Mesendoderm (in vitro differentiated cells): ENCODE data around the gene SERPINC1.
"Not testable (repeated sequence)": the region's sequence is repeated elsewhere in the genome, so short reads cannot be mapped to it uniquely, and the experiment has no call there.

ENCODE experiments used
- DNase-seq: peaks from one replicate; pipeline ENCODE4 v3.0.0; 2013
- H2AK5ac ChIP-seq: 2 replicates; pipeline ENCODE4 v1.6.1; 2013; ENCODE audit warnings: low read length, inconsistent platforms
- H2BK120ac ChIP-seq: 2 replicates; pipeline ENCODE4 v1.6.1; 2013; ENCODE audit warnings: low read depth, mild to moderate bottlenecking, low read length, moderate library complexity, mixed read lengths
- H2BK15ac ChIP-seq: replicated peaks from 2 replicates; pipeline ENCODE4 v1.6.1; 2013; ENCODE audit warnings: low read depth, mild to moderate bottlenecking, moderate library complexity
- H2BK5ac ChIP-seq: 2 replicates; pipeline ENCODE4 v1.6.1; 2013; ENCODE audit warnings: low read length, inconsistent platforms
- H3K18ac ChIP-seq: 2 replicates; pipeline ENCODE4 v1.6.1; 2013; ENCODE audit warnings: mild to moderate bottlenecking, low read length, mixed read lengths
- H3K23ac ChIP-seq: one replicate; pipeline ENCODE4 v1.6.1; 2013; ENCODE audit warnings: low read length
- H3K27ac ChIP-seq: 2 replicates; pipeline ENCODE4 v1.5.1; 2013; ENCODE audit warnings: low read depth, mild to moderate bottlenecking, inconsistent platforms, low read length, moderate library complexity
- H3K27me3 ChIP-seq: 2 replicates; pipeline ENCODE4 v1.6.1; 2013; ENCODE audit warnings: low read length, control low read depth, mild to moderate bottlenecking, inconsistent platforms; ENCODE audit not compliant: insufficient read depth, poor library complexity
- H3K36me3 ChIP-seq: 2 replicates; pipeline ENCODE4 v1.6.1; 2013; ENCODE audit warnings: low read length, inconsistent platforms; ENCODE audit not compliant: control insufficient read depth, insufficient read depth
- H3K4ac ChIP-seq: one replicate; pipeline ENCODE4 v1.6.1; 2013; ENCODE audit warnings: low read depth, mild to moderate bottlenecking, low read length, moderate library complexity
- H3K4me1 ChIP-seq: 2 replicates; pipeline ENCODE4 v1.6.1; 2013; ENCODE audit warnings: low read depth, low read length, inconsistent platforms; ENCODE audit not compliant: control insufficient read depth
- H3K4me2 ChIP-seq: 2 replicates; pipeline ENCODE4 v1.6.1; 2013; ENCODE audit warnings: low read length
- H3K4me3 ChIP-seq: 2 replicates; pipeline ENCODE4 v1.5.1; 2013; ENCODE audit warnings: mild to moderate bottlenecking, low read length
- H3K56ac ChIP-seq: one replicate; pipeline ENCODE4 v1.6.1; 2013; ENCODE audit warnings: low read length
- H3K79me1 ChIP-seq: 2 replicates; pipeline ENCODE4 v1.6.1; 2013; ENCODE audit warnings: low read length, inconsistent platforms
- H3K79me2 ChIP-seq: 2 replicates; pipeline ENCODE4 v1.6.1; 2013; ENCODE audit warnings: mild to moderate bottlenecking, low read length; ENCODE audit not compliant: control insufficient read depth, insufficient read depth
- H3K9ac ChIP-seq: 2 replicates; pipeline ENCODE4 v1.6.1; 2013; ENCODE audit warnings: low read length, inconsistent platforms
- H4K5ac ChIP-seq: one replicate; pipeline ENCODE4 v1.6.1; 2013; ENCODE audit warnings: low read length
- H4K8ac ChIP-seq: one replicate; pipeline ENCODE4 v1.6.1; 2013; ENCODE audit warnings: low read depth, mild to moderate bottlenecking, control low read depth, low read length, moderate library complexity
- WGBS: extraction: QIAGEN DNeasy Blood & Tissue Kit; methylation state at CpG from one replicate; pipeline ENCODE4 v1.1.7; 2013; ENCODE audit warnings: low lambda C conversion rate, missing lambda C conversion rate; ENCODE audit not compliant: insufficient coverage; ENCODE audit errors: extremely low coverage; 5-methylcytosine and 5-hydroxymethylcytosine counted together

Gene SERPINC1

DNA sequence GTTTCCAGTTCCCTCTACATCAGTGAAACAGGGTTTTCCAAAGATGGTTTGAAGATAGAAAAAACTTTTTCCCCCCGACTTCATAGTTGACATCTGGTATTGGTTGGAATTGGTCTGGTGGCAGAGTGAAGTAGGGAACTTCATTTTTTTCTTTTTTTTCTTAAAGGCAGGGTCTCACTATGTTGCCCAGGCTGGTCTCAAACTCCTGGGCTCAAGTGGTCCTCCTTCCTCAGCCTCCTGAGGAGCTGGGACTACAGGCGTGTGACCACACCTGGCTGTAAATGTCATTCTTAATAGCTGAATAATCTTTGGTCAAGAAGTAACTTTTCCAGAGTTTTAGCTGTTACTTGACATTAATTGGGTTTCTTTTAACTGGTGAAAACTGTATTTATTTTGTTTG, 27.2 kb downstream of the SERPINC1 start:
- Histone ChIP-seq H3K23ac (no peak overlapping the region), H2AK5ac (no peak overlapping the region), H3K9ac (no peak overlapping the region), H3K79me2 (no peaks in the 10 kb centered on the region), H4K5ac (no peak overlapping the region), H3K4me3 (no peak overlapping the region), H3K4me2 (no peak overlapping the region), H2BK120ac (no peak overlapping the region), H3K56ac (no peak overlapping the region), H4K8ac (no peak overlapping the region), H3K18ac (no peak overlapping the region), H3K36me3 (peaks cover 2% of the 10 kb centered on the region), H3K27me3 (no peaks in the 10 kb centered on the region), H2BK5ac (no peak overlapping the region), H3K4me1 (no peaks in the 10 kb centered on the region), H3K79me1 (peaks cover 6% of the 10 kb centered on the region), H3K4ac (no peak overlapping the region), H3K27ac (no peak overlapping the region), H2BK15ac (no peak overlapping the region)
- DNase-seq = no peak
- no CpG with 5 or more reads among the region's 2 CpGs for WGBS

DNA sequence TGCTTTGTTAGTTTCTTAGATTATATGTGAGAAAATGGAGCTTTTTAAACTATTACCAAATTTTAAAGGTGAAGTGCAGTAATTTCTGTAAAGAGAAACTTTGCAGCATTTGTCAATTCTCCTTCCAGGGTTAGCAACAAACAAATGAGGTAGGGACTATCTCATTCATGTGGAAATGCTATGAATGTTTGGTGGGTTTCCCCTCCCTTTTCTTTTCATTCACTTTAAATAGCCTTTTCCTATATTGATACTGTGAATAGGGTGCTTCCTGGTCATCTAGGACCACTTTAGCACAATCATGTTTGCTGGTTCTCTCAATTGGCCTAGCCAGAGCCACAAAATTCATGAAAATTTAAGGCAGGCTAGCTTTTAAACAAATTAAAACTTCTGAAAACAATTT, 28.4 kb downstream of the SERPINC1 start:
- DNase-seq = no peak
- Histone ChIP-seq H3K9ac (no peak overlapping the region), H4K8ac (no peak overlapping the region), H3K23ac (no peak overlapping the region), H3K4me3 (no peak overlapping the region), H2AK5ac (no peak overlapping the region), H3K18ac (no peak overlapping the region), H3K4me2 (no peak overlapping the region), H3K36me3 (peaks cover 2% of the 10 kb centered on the region), H3K79me1 (peaks cover 4% of the 10 kb centered on the region), H3K27ac (no peak overlapping the region), H3K56ac (no peak overlapping the region), H3K27me3 (no peaks in the 10 kb centered on the region), H3K4me1 (no peaks in the 10 kb centered on the region), H4K5ac (no peak overlapping the region), H2BK5ac (no peak overlapping the region), H3K79me2 (no peaks in the 10 kb centered on the region), H3K4ac (no peak overlapping the region), H2BK15ac (no peak overlapping the region), H2BK120ac (no peak overlapping the region)

DNA sequence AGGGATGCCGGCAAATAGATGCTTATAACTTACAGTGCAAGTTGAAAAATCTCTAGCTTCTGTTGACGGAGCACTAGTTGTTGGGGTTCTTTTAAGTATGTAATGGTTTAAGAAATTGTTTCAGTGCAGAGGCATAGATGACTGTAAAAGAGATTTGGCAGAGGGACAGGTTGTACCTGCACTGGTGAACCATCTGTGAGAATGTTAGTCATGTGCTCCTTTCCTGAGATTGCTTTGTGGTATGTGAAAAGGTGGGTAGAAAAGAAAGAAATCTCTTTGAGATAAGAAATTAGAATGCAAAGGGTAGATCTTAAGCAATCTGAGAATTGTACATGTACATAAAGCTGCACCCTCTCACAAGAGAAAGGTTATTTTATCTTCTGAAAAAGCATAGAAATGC, 29.5 kb downstream of the SERPINC1 start:
- Histone ChIP-seq H3K4me1 (no peaks in the 10 kb centered on the region), H3K4me2 (no peak overlapping the region), H3K4ac (no peak overlapping the region), H3K18ac (no peak overlapping the region), H3K79me1 (peaks cover 4% of the 10 kb centered on the region), H3K56ac (no peak overlapping the region), H4K5ac (no peak overlapping the region), H3K4me3 (no peak overlapping the region), H2BK15ac (no peak overlapping the region), H3K79me2 (no peaks in the 10 kb centered on the region), H3K36me3 (peaks cover 2% of the 10 kb centered on the region), H2AK5ac (no peak overlapping the region), H3K27ac (no peak overlapping the region), H3K23ac (no peak overlapping the region), H4K8ac (no peak overlapping the region), H2BK120ac (no peak overlapping the region), H3K27me3 (no peaks in the 10 kb centered on the region), H2BK5ac (no peak overlapping the region), H3K9ac (no peak overlapping the region)
- no CpG with 5 or more reads among the region's 2 CpGs for WGBS
- DNase-seq = no peak

DNA sequence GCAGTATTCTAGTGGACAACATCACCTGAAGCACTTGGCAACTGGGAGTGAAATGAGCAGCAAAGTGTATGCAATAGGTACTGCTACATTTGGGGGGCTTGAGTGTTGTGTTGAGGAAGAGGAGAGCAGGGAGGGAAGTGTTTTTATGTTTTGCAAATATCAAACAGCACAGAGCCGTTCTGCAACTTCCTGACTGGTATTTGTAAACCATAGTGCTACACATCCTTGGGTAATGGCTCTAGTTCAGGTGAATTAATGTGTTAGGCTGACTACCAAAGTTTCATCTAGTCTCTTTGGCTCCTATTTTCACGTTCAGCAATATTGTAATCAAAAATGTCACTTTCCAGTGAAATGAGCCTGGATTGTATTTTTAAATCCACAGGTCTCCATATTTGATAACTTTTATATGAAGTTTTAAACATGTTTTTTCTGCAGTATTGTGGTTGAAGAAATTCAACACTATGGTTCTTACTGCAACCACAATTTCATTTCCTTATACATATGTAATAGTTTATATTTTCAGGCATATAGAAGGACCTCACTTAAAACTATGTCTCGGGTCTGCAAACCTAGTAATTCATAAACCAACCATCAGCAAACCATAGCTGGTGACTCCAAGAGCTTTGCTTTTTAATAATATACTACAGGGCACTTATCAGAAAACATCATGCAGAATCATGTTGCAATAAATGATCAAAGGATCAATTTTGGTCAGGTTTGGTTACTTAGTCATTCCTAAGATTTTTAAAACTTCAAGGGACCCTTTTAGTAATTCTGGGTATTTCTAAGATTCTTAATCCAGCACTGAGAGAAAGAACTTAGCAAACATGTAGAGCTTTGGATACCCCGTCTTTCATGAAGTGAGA, 30.1 kb downstream of the SERPINC1 start:
- Histone ChIP-seq H3K23ac (no peak overlapping the region), H3K4ac (no peak overlapping the region), H3K9ac (no peak overlapping the region), H3K27me3 (no peaks in the 10 kb centered on the region), H4K5ac (no peak overlapping the region), H2BK120ac (no peak overlapping the region), H3K79me2 (no peaks in the 10 kb centered on the region), H2BK5ac (no peak overlapping the region), H2BK15ac (no peak overlapping the region), H3K4me2 (no peak overlapping the region), H3K36me3 (peaks cover 2% of the 10 kb centered on the region), H3K79me1 (peaks cover 4% of the 10 kb centered on the region), H3K27ac (no peak overlapping the region), H3K4me3 (no peak overlapping the region), H3K18ac (no peak overlapping the region), H3K56ac (no peak overlapping the region), H2AK5ac (no peak overlapping the region), H3K4me1 (no peaks in the 10 kb centered on the region), H4K8ac (no peak overlapping the region)
- no peak for DNase-seq
- no CpG with 5 or more reads among the region's 4 CpGs for WGBS

DNA sequence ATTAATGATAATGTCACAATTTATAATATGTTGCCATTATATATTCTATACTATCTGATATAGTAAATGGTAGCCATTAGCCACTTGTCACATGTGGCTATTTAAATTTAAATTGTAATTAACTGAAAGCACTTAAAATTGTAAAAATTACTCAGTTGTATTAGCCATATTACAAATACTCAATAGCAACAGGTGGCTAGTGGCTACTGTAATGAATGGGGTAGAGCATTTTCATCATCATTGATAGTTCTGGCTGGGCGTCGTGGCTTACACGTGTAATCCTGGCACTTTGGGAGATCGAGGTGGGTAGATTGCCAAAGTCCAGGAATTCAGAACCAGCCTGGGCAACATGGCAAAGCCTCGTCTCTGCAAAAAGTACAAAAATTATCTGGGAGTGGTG, 32.4 kb downstream of the SERPINC1 start:
- no peak overlapping the region for H3K9ac ChIP-seq
- no peak overlapping the region for H2BK120ac ChIP-seq
- no peak overlapping the region for H3K18ac ChIP-seq
- no peak overlapping the region for H4K5ac ChIP-seq
- H3K79me1 ChIP-seq = peaks cover 4% of the 10 kb centered on the region
- H3K27ac ChIP-seq = no peak overlapping the region
- H2BK5ac ChIP-seq = no peak overlapping the region
- no peak for DNase-seq
- H2AK5ac ChIP-seq = no peak overlapping the region
- no peak overlapping the region for H3K4me3 ChIP-seq
- WGBS = no CpG with 5 or more reads among the region's 5 CpGs
- no peak overlapping the region for H4K8ac ChIP-seq
- no peak overlapping the region for H3K4ac ChIP-seq
- no peaks in the 10 kb centered on the region for H3K27me3 ChIP-seq
- peaks cover 2% of the 10 kb centered on the region for H3K36me3 ChIP-seq
- no peak overlapping the region for H3K23ac ChIP-seq
- H2BK15ac ChIP-seq = no peak overlapping the region
- H3K79me2 ChIP-seq = no peaks in the 10 kb centered on the region
- no peak overlapping the region for H3K56ac ChIP-seq
- no peaks in the 10 kb centered on the region for H3K4me1 ChIP-seq
- H3K4me2 ChIP-seq = no peak overlapping the region

DNA sequence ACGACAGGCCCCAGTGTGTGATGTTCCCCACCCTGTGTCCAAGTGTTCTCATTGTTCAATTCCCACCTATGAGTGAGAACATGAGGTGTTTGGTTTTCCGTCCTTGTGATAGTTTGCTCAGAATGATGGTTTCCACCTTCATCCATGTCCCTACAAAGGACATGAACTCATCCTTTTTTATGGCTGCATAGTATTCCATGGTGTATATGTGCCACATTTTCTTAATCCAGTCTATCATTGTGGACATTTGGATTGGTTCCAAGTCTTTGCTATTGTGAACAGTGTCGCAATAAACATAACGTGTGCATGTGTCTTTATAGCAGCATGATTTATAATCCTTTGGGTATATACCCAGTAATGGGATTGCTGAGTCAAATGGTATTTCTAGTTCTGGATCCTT, 36.0 kb downstream of the SERPINC1 start:
- not testable (repeated sequence) for H3K4me2 ChIP-seq, H3K9ac ChIP-seq, H3K4ac ChIP-seq, H4K8ac ChIP-seq, H3K27ac ChIP-seq, H3K79me1 ChIP-seq, H2BK5ac ChIP-seq, H4K5ac ChIP-seq, H3K79me2 ChIP-seq, H3K36me3 ChIP-seq, H3K4me1 ChIP-seq, H2AK5ac ChIP-seq, H2BK120ac ChIP-seq, H2BK15ac ChIP-seq, H3K23ac ChIP-seq, H3K56ac ChIP-seq, H3K27me3 ChIP-seq, H3K4me3 ChIP-seq, H3K18ac ChIP-seq, DNase-seq
- WGBS = no CpG with 5 or more reads among the region's 4 CpGs
